Pulmonary artery endothelial cell (primary cell): ENCODE measurements around the gene KLHL12. TPM values are rescaled to one million over a fixed set of nuclear protein-coding genes. Genes with fewer than 3 reads are reported as not detected.
"Not testable (repeated sequence)": the region's sequence is repeated elsewhere in the genome, so short reads cannot be mapped to it uniquely, and the experiment has no call there.

Source experiments
- DNase-seq: peaks from one replicate; pipeline ENCODE4 v3.0.0-alpha.2; 2011; ENCODE audit warnings: low read depth, low spot score
- total RNA-seq: library from RNA; depleted of rRNA; stranded (reverse); fragments of >200 nt; gene quantifications from 2 replicates; pipeline ENCODE4 v1.2.3, GENCODE V29; 2014

Gene KLHL12
- total RNA-seq, 1 donor from 2014 or later, result 34.7 TPM

- no peak for DNase-seq
Measured at GRCh38 chr1:202951437-202951836, 24.4 kb upstream of the KLHL12 start.

- DNase-seq, result no peak
Measured at GRCh38 chr1:202945483-202945882, 18.4 kb upstream of the KLHL12 start.

- DNase-seq, result no peak
Measured at GRCh38 chr1:202944438-202944921, 17.4 kb upstream of the KLHL12 start.

- no peak for DNase-seq
Measured at GRCh38 chr1:202942426-202942825, 15.4 kb upstream of the KLHL12 start.

GRCh38 chr1:202941372-202941771, 14.3 kb upstream of the KLHL12 start:
- DNase-seq, result no peak

GRCh38 chr1:202940561-202940960, 13.5 kb upstream of the KLHL12 start:
- no peak for DNase-seq

- DNase-seq, result no peak
Measured at GRCh38 chr1:202938287-202938925, 11.4 kb upstream of the KLHL12 start.

- not testable (repeated sequence) for DNase-seq
Measured at GRCh38 chr1:202936409-202936808, 9.4 kb upstream of the KLHL12 start.

GRCh38 chr1:202935844-202936243, 8.8 kb upstream of the KLHL12 start:
- DNase-seq, result no peak

GRCh38 chr1:202934755-202935154, 7.7 kb upstream of the KLHL12 start:
- no peak for DNase-seq

GRCh38 chr1:202932476-202932875, 5.4 kb upstream of the KLHL12 start:
- DNase-seq, result no peak

- DNase-seq, result no peak
Measured at GRCh38 chr1:202923533-202923932, 3.5 kb downstream of the KLHL12 start.

GRCh38 chr1:202919615-202920014, 7.4 kb downstream of the KLHL12 start:
- DNase-seq, result no peak

- DNase-seq, result no peak
Measured at GRCh38 chr1:202915146-202915545, 11.9 kb downstream of the KLHL12 start.

GRCh38 chr1:202912476-202912875, 14.6 kb downstream of the KLHL12 start:
- DNase-seq, result not testable (repeated sequence)

- no peak for DNase-seq
Measured at GRCh38 chr1:202909494-202909893, 17.5 kb downstream of the KLHL12 start.

GRCh38 chr1:202908998-202909397, 18.0 kb downstream of the KLHL12 start:
- no peak for DNase-seq

GRCh38 chr1:202905331-202905730, 21.7 kb downstream of the KLHL12 start:
- no peak for DNase-seq

GRCh38 chr1:202903808-202904207, 23.2 kb downstream of the KLHL12 start:
- DNase-seq, result not testable (repeated sequence)

- no peak for DNase-seq
Measured at GRCh38 chr1:202901555-202901954, 25.5 kb downstream of the KLHL12 start.

GRCh38 chr1:202892501-202892900, 34.5 kb downstream of the KLHL12 start:
- DNase-seq, result no peak

- DNase-seq, result no peak
Measured at GRCh38 chr1:202890392-202890791, 36.6 kb downstream of the KLHL12 start.

GRCh38 chr1:202888531-202889360, 38.3 kb downstream of the KLHL12 start, which contains the start of gene RABIF:
TSS of gene RABIF (minus strand) at chr1:202889149. CDS start at chr1:202889098, 51 bp downstream.
- DNase-seq, result peak; percentile 78
